IMR-90 (cell line): ENCODE results near the gene FAM210B.

ENCODE experiments used
- BHLHE40 ChIP-seq: fragments of 150-350 bp; IDR thresholded peaks from 2 replicates; pipeline ENCODE4 v1.6.1; 2016; ENCODE audit warnings: mild to moderate bottlenecking, low read depth, low read length
- CTCF ChIP-seq: conservative IDR thresholded peaks from 2 replicates; pipeline ENCODE4 v1.5.1; 2012; ENCODE audit warnings: mild to moderate bottlenecking, low read depth, low read length, improper control_type of control experiment
- FOS ChIP-seq: fragments of 150-350 bp; IDR thresholded peaks from 2 replicates; pipeline ENCODE4 v1.6.1; 2016; ENCODE audit warnings: low read depth, low read length
- POLR2A ChIP-seq: IDR thresholded peaks from 2 replicates; pipeline ENCODE4 v1.6.1; 2012; ENCODE audit warnings: mild to moderate bottlenecking, low read depth, low read length
- RAD21 ChIP-seq: IDR thresholded peaks from 2 replicates; pipeline ENCODE4 v1.6.1; 2012; ENCODE audit warnings: low read length, improper control_type of control experiment
- SMC3 ChIP-seq: fragments of 150-350 bp; IDR thresholded peaks from 2 replicates; pipeline ENCODE4 v1.6.1; 2016; ENCODE audit warnings: low read depth, mild to moderate bottlenecking, antibody characterized with exemption, low read length, moderate library complexity
- TF ChIP-seq, protein P1 (sequence below): fragments of 150-350 bp; IDR thresholded peaks from 2 replicates; pipeline ENCODE4 v1.6.1; 2016; ENCODE audit warnings: low read depth, mild to moderate bottlenecking, low read length, moderate library complexity, borderline replicate concordance

DNA sequence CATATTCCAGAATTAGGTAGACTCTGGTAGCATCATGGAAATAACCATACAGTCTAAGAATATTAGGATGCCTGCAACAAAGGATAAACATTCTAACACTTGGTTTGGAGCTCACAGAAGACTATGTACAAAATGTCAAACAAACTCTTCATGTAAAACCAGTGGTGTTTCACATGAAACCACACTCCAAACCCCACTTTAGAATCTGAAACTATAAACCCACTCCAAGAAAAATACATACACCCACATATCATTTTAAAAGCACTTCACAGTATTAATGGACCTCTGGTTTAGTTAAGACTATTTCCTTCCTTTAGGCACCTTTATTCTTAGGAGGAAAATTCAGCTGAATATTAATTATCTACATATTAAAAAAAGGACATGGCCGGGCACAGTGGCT is 22.7 kb downstream of the FAM210B start:
- no peak for TF ChIP-seq CTCF
- no peak for TF ChIP-seq POLR2A
- no peak for TF ChIP-seq SMC3
- TF ChIP-seq, protein P1, sequence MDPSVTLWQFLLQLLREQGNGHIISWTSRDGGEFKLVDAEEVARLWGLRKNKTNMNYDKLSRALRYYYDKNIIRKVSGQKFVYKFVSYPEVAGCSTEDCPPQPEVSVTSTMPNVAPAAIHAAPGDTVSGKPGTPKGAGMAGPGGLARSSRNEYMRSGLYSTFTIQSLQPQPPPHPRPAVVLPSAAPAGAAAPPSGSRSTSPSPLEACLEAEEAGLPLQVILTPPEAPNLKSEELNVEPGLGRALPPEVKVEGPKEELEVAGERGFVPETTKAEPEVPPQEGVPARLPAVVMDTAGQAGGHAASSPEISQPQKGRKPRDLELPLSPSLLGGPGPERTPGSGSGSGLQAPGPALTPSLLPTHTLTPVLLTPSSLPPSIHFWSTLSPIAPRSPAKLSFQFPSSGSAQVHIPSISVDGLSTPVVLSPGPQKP = no peak
- no peak for TF ChIP-seq RAD21
- no peak for TF ChIP-seq BHLHE40
- TF ChIP-seq FOS = no peak
